Measurements from ENCODE around the gene PGPEP1.

PGPEP1 gene

DNA sequence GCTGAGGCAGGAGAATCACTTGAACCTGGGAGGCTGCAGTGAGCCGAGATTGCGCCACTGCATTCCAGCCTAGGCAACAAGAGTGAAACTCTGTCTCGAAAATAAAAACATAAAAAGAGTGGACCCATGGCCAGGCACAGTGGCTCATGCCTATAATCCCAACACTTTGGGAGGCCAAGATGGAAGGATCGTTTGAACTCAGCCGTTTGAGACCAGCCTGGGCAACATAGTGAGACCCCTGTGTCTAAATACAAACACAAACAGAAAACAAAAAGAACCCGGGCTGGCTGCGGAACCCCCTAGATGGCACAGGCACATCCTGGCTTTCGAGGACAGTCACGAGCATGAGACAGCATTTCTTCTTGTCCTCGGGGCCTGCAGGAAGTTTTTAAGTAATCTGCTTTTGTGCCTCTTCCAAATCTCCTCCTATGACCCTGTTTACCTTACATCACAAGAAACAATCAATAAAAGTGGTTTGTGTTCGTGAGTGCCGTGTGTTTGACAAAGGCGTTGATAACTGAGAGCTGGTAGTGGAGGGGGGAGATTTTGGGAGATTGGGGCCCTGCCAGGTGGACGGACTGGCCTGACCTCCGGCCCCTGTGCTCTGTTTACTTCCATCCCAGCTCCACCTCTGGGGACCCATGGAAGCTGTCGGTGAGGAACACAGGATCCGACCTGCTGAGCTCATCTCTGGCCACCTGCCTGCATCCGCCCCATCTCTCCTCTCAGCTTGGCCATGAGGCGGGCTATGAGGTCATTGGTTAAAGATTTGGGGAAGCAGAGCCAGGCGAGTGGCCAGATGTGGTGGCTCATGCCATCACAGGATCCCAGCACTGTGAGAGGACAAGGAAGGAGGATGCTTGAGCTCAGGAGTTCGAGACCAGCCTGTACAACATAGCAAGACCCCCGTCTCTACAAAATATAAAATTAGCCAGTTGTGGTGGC is 39.7 kb downstream of the PGPEP1 start:
- TF ChIP-seq REST (IDR thresholded peaks at IDR 0.05; ENCODE audit: low read depth) (no peak), TAF1 (IDR thresholded peaks at IDR 0.05; ENCODE audit: low read depth) (no peak), FOXM1 (IDR thresholded peaks at IDR 0.05; ENCODE audit: borderline replicate concordance, low read depth) (no peak), CREB1 (IDR thresholded peaks at IDR 0.05; ENCODE audit: low read depth) (no peak), ZBTB7A (IDR thresholded peaks at IDR 0.05; ENCODE audit: low read depth) (no peak), TEAD4 (IDR thresholded peaks at IDR 0.05) (no peak; the same call in 1 of the 2 replicates), EGR1 (IDR thresholded peaks at IDR 0.05) (no peak), CEBPB (IDR thresholded peaks at IDR 0.05) (no peak), TCF12 (IDR thresholded peaks at IDR 0.05; ENCODE audit: low read depth) (peak; percentile 47; the same call in 1 of the 2 replicates), YY1 (IDR thresholded peaks at IDR 0.05; ENCODE audit: low read depth) (no peak), MAX (IDR thresholded peaks at IDR 0.05) (peak; percentile 38; the same call in 1 of the 2 replicates), EP300 (IDR thresholded peaks at IDR 0.05; ENCODE audit: borderline replicate concordance) (peak; percentile 31; the same call in 1 of the 2 replicates), RAD21 (IDR thresholded peaks at IDR 0.05; ENCODE audit: low read depth) (no peak), NFIC (IDR thresholded peaks at IDR 0.05) (peak; percentile 71)
- TF ChIP-seq, protein P1, sequence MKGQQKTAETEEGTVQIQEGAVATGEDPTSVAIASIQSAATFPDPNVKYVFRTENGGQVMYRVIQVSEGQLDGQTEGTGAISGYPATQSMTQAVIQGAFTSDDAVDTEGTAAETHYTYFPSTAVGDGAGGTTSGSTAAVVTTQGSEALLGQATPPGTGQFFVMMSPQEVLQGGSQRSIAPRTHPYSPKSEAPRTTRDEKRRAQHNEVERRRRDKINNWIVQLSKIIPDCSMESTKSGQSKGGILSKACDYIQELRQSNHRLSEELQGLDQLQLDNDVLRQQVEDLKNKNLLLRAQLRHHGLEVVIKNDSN (IDR thresholded peaks at IDR 0.05), result no peak

GRCh38 chr19:18380843-18381242 is 40.4 kb downstream of the PGPEP1 start:
- TF ChIP-seq MAX (IDR thresholded peaks at IDR 0.05) (no peak), EGR1 (IDR thresholded peaks at IDR 0.05) (no peak), ZBTB7A (IDR thresholded peaks at IDR 0.05; ENCODE audit: low read depth) (no peak)

DNA sequence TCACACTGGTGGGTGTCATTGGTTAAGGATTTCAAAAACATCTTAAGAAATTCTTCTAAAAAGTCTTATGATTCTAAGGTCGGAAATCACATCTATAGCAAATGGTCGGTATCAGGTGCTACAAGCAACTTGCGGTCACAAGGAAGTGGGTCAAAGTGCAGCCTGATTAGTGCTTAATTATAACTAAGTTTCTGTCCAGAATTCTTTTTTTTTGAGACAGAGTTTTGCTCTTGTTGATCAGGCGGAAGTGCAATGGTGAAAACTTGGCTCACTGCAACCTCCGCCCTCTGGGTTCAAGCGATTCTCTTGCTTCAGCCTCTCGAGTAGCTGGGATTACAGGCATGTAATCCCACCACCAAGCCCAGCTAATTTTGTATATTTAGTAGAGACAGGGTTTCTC is 44.4 kb downstream of the PGPEP1 start:
- no peak for TF ChIP-seq TEAD4 (IDR thresholded peaks at IDR 0.05)
- TF ChIP-seq MAX (IDR thresholded peaks at IDR 0.05), result no peak
- no peak for TF ChIP-seq EP300 (IDR thresholded peaks at IDR 0.05; ENCODE audit: borderline replicate concordance)

- TF ChIP-seq NFIC (IDR thresholded peaks at IDR 0.05) (no peak), ZBTB7A (IDR thresholded peaks at IDR 0.05; ENCODE audit: low read depth) (0 out of 2 replicates have a peak, but pooled peaks have one; percentile 2)
These were observed 44.9 kb downstream of the PGPEP1 start for GRCh38 chr19:18385359-18385674.

DNA sequence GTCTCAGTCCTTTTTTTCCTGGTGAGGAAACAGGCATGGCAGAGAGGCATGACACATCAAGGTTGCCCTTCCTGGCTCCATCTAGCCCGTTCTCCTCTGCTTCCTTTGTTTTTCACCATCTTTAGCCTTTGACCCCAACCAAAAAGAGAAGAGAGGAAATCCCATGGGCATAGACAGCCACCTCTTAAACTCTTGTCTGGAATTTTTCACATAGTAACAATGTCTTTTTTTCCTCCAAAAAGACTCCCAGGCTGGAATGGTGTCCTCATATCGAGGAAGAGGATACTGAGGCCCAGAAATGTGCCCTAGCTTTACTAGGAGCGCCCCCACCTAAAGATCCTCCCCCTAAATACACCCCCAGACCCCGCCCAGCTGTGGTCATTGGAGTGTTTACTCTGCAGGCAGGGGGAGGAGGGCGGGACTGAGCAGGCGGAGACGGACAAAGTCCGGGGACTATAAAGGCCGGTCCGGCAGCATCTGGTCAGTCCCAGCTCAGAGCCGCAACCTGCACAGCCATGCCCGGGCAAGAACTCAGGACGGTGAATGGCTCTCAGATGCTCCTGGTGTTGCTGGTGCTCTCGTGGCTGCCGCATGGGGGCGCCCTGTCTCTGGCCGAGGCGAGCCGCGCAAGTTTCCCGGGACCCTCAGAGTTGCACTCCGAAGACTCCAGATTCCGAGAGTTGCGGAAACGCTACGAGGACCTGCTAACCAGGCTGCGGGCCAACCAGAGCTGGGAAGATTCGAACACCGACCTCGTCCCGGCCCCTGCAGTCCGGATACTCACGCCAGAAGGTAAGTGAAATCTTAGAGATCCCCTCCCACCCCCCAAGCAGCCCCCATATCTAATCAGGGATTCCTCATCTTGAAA is 45.5 kb downstream of the PGPEP1 start, which contains the start of gene GDF15:
GDF15 (plus strand) TSS at position 484 of the 868 bp plus-strand sequence; CDS start at position 516, 32 bp downstream.
- TF ChIP-seq, protein P1 (IDR thresholded peaks at IDR 0.05), result no peak
- TF ChIP-seq NFIC (IDR thresholded peaks at IDR 0.05) (no peak), EP300 (IDR thresholded peaks at IDR 0.05; ENCODE audit: borderline replicate concordance) (peak; percentile 28; the same call in 1 of the 2 replicates), CREB1 (IDR thresholded peaks at IDR 0.05; ENCODE audit: low read depth) (no peak), TEAD4 (IDR thresholded peaks at IDR 0.05) (no peak), RAD21 (IDR thresholded peaks at IDR 0.05; ENCODE audit: low read depth) (peak; percentile 51), TCF12 (IDR thresholded peaks at IDR 0.05; ENCODE audit: low read depth) (no peak), TAF1 (IDR thresholded peaks at IDR 0.05; ENCODE audit: low read depth) (no peak), REST (IDR thresholded peaks at IDR 0.05; ENCODE audit: low read depth) (no peak), ZBTB7A (IDR thresholded peaks at IDR 0.05; ENCODE audit: low read depth) (0 out of 2 replicates have a peak, but pooled peaks have one; percentile 24), EGR1 (IDR thresholded peaks at IDR 0.05) (no peak), YY1 (IDR thresholded peaks at IDR 0.05; ENCODE audit: low read depth) (no peak), MAX (IDR thresholded peaks at IDR 0.05) (no peak)
